HepG2 (cell line): ENCODE data around the gene RGS19. TPM values are rescaled to one million over a fixed set of nuclear protein-coding genes. Genes with fewer than 3 reads are reported as not detected.
A peak's percentile ranks its signal among the peaks of the same experiment; 100 is the strongest.

Experiments used
- ARNT2 ChIP-seq: sonication (generic); formaldehyde crosslinking; IDR thresholded peaks from 2 replicates; pipeline ENCODE4 v1.8.0; 2022; ENCODE audit warnings: mild to moderate bottlenecking, low read depth, missing genetic modification reagents, moderate library complexity
- CHD4 ChIP-seq: fragments of 200-600 bp; sonication (generic); IDR thresholded peaks from 2 replicates; pipeline ENCODE4 v1.7.0; 2017; ENCODE audit warnings: mild to moderate bottlenecking, low read length, borderline replicate concordance
- HNF4A ChIP-seq: sonication (generic); formaldehyde crosslinking; IDR thresholded peaks from 2 replicates; pipeline ENCODE4 v1.4.0; 2020; ENCODE audit warnings: missing genetic modification reagents
- KMT2A ChIP-seq: sonication (generic); formaldehyde crosslinking; IDR thresholded peaks from 2 replicates; pipeline ENCODE4 v1.4.0; 2020; ENCODE audit warnings: missing genetic modification reagents
- MED8 ChIP-seq: sonication (generic); formaldehyde crosslinking; IDR thresholded peaks from 2 replicates; pipeline ENCODE4 v1.8.1; 2023; ENCODE audit warnings: mild to moderate bottlenecking, missing genetic modification reagents; ENCODE audit not compliant: insufficient replicate concordance
- NRL ChIP-seq: sonication (generic); formaldehyde crosslinking; IDR thresholded peaks from 2 replicates; pipeline ENCODE4 v1.5.0; 2020; ENCODE audit warnings: missing genetic modification reagents, mild to moderate bottlenecking, moderate library complexity, borderline replicate concordance
- SNAPC4 ChIP-seq: sonication (generic); formaldehyde crosslinking; IDR thresholded peaks from 2 replicates; pipeline ENCODE4 v1.4.0; 2020; ENCODE audit warnings: mild to moderate bottlenecking, missing genetic modification reagents
- ZBTB21 ChIP-seq: sonication (generic); formaldehyde crosslinking; IDR thresholded peaks from 2 replicates; pipeline ENCODE4 v1.4.0; 2020; ENCODE audit warnings: missing genetic modification reagents
- ZNF124 ChIP-seq: sonication (generic); formaldehyde crosslinking; IDR thresholded peaks from 2 replicates; pipeline ENCODE4 v1.4.0; 2020; ENCODE audit warnings: missing genetic modification reagents
- ZNF44 ChIP-seq: sonication (generic); formaldehyde crosslinking; IDR thresholded peaks from 2 replicates; pipeline ENCODE4 v1.5.1; 2020; ENCODE audit warnings: mild to moderate bottlenecking, missing genetic modification reagents
- ZNF547 ChIP-seq: sonication (generic); formaldehyde crosslinking; IDR thresholded peaks from 2 replicates; pipeline ENCODE4 v1.5.1; 2020; ENCODE audit warnings: mild to moderate bottlenecking, missing genetic modification reagents
- ZNF749 ChIP-seq: sonication (generic); formaldehyde crosslinking; IDR thresholded peaks from 2 replicates; pipeline ENCODE4 v1.8.0; 2022; ENCODE audit warnings: mild to moderate bottlenecking, missing genetic modification reagents, moderate library complexity, borderline replicate concordance
- ZXDC ChIP-seq: sonication (generic); formaldehyde crosslinking; IDR thresholded peaks from 2 replicates; pipeline ENCODE4 v1.5.0; 2020; ENCODE audit warnings: mild to moderate bottlenecking, missing genetic modification reagents
- polyA plus RNA-seq, 8 experiments: library from polyadenylated mRNA; depleted of rRNA in 3 of 8; stranded (reverse) in 7 of 8; unstranded in 1 of 8; fragments of >200 nt; fragmentation: Illumina TruSeq in 4 of 8; extraction: Trizol in 4 of 8; gene quantifications; 2 replicates each; pipeline versions ENCODE4 v1.2.1 to v1.2.3, GENCODE V29; 2011 to 2016; ENCODE audit warnings: low read depth in 4 of 8, missing spikeins in 1 of 8, mixed read lengths in 1 of 8; ENCODE audit not compliant: insufficient read depth in 1 of 8
- total RNA-seq, 5 experiments: library from RNA; depleted of rRNA; stranded (reverse); fragments of >200 nt; fragmentation: Illumina TruSeq; extraction: Trizol; gene quantifications; 2 replicates each; pipeline ENCODE4 v1.2.3, GENCODE V29; 2016; ENCODE audit warnings: low read depth in 1 of 5

Gene RGS19
- total and polyA plus RNA-seq, 2 of the 13 experiments (the other 11 are each of a cell fraction or from before 2014, with no cell fraction given), result 10.7 to 11.9 TPM

- peak; percentile 23; the same call in 1 of the 2 replicates for TF ChIP-seq ZXDC (CRISPR knock-in tag)
- peak; percentile 61; the same call in 1 of the 2 replicates for TF ChIP-seq ZNF44
- TF ChIP-seq ZNF749 (CRISPR knock-in tag), result 0 out of 2 replicates have a peak, but pooled peaks have one; percentile 12
- TF ChIP-seq ZNF124 (CRISPR knock-in tag), result no peak
- TF ChIP-seq HNF4A (CRISPR knock-in tag), result peak; percentile 30; the same call in 1 of the 2 replicates
- peak; percentile 96 for TF ChIP-seq NRL (CRISPR knock-in tag)
- TF ChIP-seq KMT2A, result no peak; the same call in 1 of the 2 replicates
- no peak for TF ChIP-seq ARNT2 (CRISPR knock-in tag)
- peak; percentile 75 for TF ChIP-seq MED8 (CRISPR knock-in tag)
- TF ChIP-seq CHD4, result peak; percentile 28; the same call in 1 of the 2 replicates
- no peak for TF ChIP-seq ZNF547 (CRISPR knock-in tag)
- TF ChIP-seq SNAPC4 (CRISPR knock-in tag), result peak; percentile 87; the same call in 1 of the 2 replicates
- TF ChIP-seq ZBTB21 (CRISPR knock-in tag), result no peak
Observed at GRCh38 chr20:64023361-64024140, 55.8 kb downstream of the RGS19 start (continued).
